HG02763 (cell line): ENCODE data around the gene SHC3.

Source experiments
- ATAC-seq: cut with Tn5 transposase; IDR thresholded peaks from one replicate; pipeline ENCODE4 v1.9.1; 2021; ENCODE audit warnings: mild to moderate bottlenecking, moderate library complexity; ENCODE audit not compliant: unreplicated experiment

SHC3 gene

GRCh38 chr9:89186960-89187359 is 8.3 kb upstream of the SHC3 start:
- ATAC-seq = no peak

- ATAC-seq = no peak
These were observed 7.4 kb upstream of the SHC3 start for GRCh38 chr9:89185980-89186379.

GRCh38 chr9:89183146-89183545 is 4.5 kb upstream of the SHC3 start:
- ATAC-seq = no peak

- no peak for ATAC-seq
These were observed 3.8 kb upstream of the SHC3 start for GRCh38 chr9:89182369-89182768.

- ATAC-seq = no peak
These were observed 1.5 kb upstream of the SHC3 start for GRCh38 chr9:89179895-89180734.

GRCh38 chr9:89179540-89179894 is 899 bp upstream of the SHC3 start:
- no peak for ATAC-seq

- ATAC-seq = no peak
These were observed 367 bp upstream of the SHC3 start for GRCh38 chr9:89178830-89179539.

- ATAC-seq = no peak
These were observed 1.3 kb downstream of the SHC3 start for GRCh38 chr9:89177012-89177943.

GRCh38 chr9:89175828-89176261 is 2.8 kb downstream of the SHC3 start:
- no peak for ATAC-seq

- no peak for ATAC-seq
These were observed 4.3 kb downstream of the SHC3 start for GRCh38 chr9:89174291-89174690.

GRCh38 chr9:89173072-89173471 is 5.5 kb downstream of the SHC3 start:
- no peak for ATAC-seq

- no peak for ATAC-seq
These were observed 6.2 kb downstream of the SHC3 start for GRCh38 chr9:89172398-89172797.

GRCh38 chr9:89171693-89172092 is 6.9 kb downstream of the SHC3 start:
- no peak for ATAC-seq

GRCh38 chr9:89171231-89171630 is 7.4 kb downstream of the SHC3 start:
- ATAC-seq = no peak

- ATAC-seq = no peak
These were observed 9.5 kb downstream of the SHC3 start for GRCh38 chr9:89168901-89169813.

- ATAC-seq = no peak
These were observed 10.8 kb downstream of the SHC3 start for GRCh38 chr9:89167788-89168187.

GRCh38 chr9:89166852-89167251 is 11.8 kb downstream of the SHC3 start:
- no peak for ATAC-seq

- ATAC-seq = no peak
These were observed 12.7 kb downstream of the SHC3 start for GRCh38 chr9:89165880-89166279.

GRCh38 chr9:89165341-89165740 is 13.3 kb downstream of the SHC3 start:
- ATAC-seq = no peak

GRCh38 chr9:89161221-89161620 is 17.4 kb downstream of the SHC3 start:
- ATAC-seq = no peak
